Heart left ventricle (tissue), 16 donors: ENCODE results near the gene ZNF668. TPM values are rescaled to one million over a fixed set of nuclear protein-coding genes. Genes with fewer than 3 reads are reported as not detected.
"Not testable (repeated sequence)": the region's sequence is repeated elsewhere in the genome, so short reads cannot be mapped to it uniquely, and the experiment has no call there.

Source experiments
- ATAC-seq, 4 donors: fragments of 200-7000 bp; cut with Tn5 transposase; one replicate each; pipeline ENCODE4 v1.9.1; 2020 to 2022; ENCODE audit warnings: moderate library complexity in 4 of 4, mild to moderate bottlenecking in 3 of 4, moderate number of reproducible peaks in 1 of 4
- DNase-seq, 5 donors: peaks; one replicate each; pipeline ENCODE4 v3.0.0-alpha.2; 2020
- H3K27ac ChIP-seq, 12 donors: fragments of 200-600 bp; sonication (generic) in 4 of 12; one replicate each; pipeline versions ENCODE4 v1.5.0 to v1.8.0; 2016 to 2022; ENCODE audit warnings: mild to moderate bottlenecking in 2 of 12
- H3K27me3 ChIP-seq, 9 donors: fragments of 200-600 bp; sonication (generic) in 2 of 9; one replicate each; pipeline versions ENCODE4 v1.5.1 to v1.8.0; 2016 to 2022; ENCODE audit warnings: mild to moderate bottlenecking in 3 of 9
- H3K36me3 ChIP-seq, 9 donors: fragments of 200-600 bp; sonication (generic) in 2 of 9; one replicate each; pipeline versions ENCODE4 v1.5.0 to v1.8.0; 2018 to 2022; ENCODE audit warnings: mild to moderate bottlenecking in 2 of 9
- H3K4me1 ChIP-seq, 12 donors: fragments of 200-600 bp; sonication (generic) in 4 of 12; one replicate each; pipeline versions ENCODE4 v1.5.0 to v1.8.0; 2016 to 2022; ENCODE audit warnings: mild to moderate bottlenecking in 3 of 12
- H3K4me3 ChIP-seq, 12 donors: fragments of 200-600 bp; sonication (generic) in 4 of 12; one replicate each; pipeline versions ENCODE4 v1.5.0 to v1.8.0; 2017 to 2022; ENCODE audit warnings: mild to moderate bottlenecking in 9 of 12, moderate library complexity in 4 of 12
- H3K9me3 ChIP-seq, 12 donors: fragments of 200-600 bp; sonication (generic) in 4 of 12; one replicate each; pipeline versions ENCODE4 v1.5.0 to v1.8.0; 2016 to 2022; ENCODE audit warnings: mild to moderate bottlenecking in 1 of 12
- CTCF ChIP-seq, 12 donors: fragments of 200-600 bp; sonication (generic) in 4 of 12; IDR thresholded peaks; one replicate each; pipeline versions ENCODE4 v1.5.0 to v1.8.0; 2018 to 2022; ENCODE audit warnings: antibody characterized with exemption in 12 of 12, mild to moderate bottlenecking in 5 of 12
- POLR2A ChIP-seq, 2 donors: fragments of 450-650 bp; IDR thresholded peaks; one replicate each; pipeline ENCODE4 v1.6.1; 2017; ENCODE audit warnings: antibody characterized with exemption in 2 of 2, mild to moderate bottlenecking in 2 of 2, moderate library complexity in 2 of 2
- WGBS, 4 donors: extraction: QIAGEN DNeasy Blood & Tissue Kit in 2 of 4; methylation state at CpG; one replicate each; pipeline versions ENCODE4 v1.1.5 to v1.1.7; 2013 to 2018; 5-methylcytosine and 5-hydroxymethylcytosine counted together
- intact Hi-C, 10 donors: fragments of 100-400 bp; cut with DNase I; formaldehyde crosslinking; loops; one replicate each; pipeline versions ENCODE4 v1.11.1 to v1.14.2; 2022
- polyA plus RNA-seq, 2 donors: library from polyadenylated mRNA; stranded (reverse); fragments of 200-250 nt; gene quantifications; one replicate each; pipeline ENCODE4 v1.2.3, GENCODE V29; 2013
- total RNA-seq, 9 donors: library from RNA; depleted of rRNA in 2 of 9; stranded (reverse); fragments of >200 nt in 2 of 9; fragmentation: NEBNext Ultra II Directional in 3 of 9; extraction: Animal tissue kit (Norgen Biotek cat#: 25700) in 3 of 9; gene quantifications; one replicate each; pipeline versions ENCODE4 v1.1.0 to v1.2.4, GENCODE V29; 2016 to 2023
- donor health status: ischemic (EF 13 %, LVEDD 7.1; RV severe dilation, severe dysfunction).
- donor health status: healthy with polysubstance abuse.
- donor health status: DM: no; HTN: yes; CAD: no.
- donor health status: DM: no; HTN: no; CAD: no.
- donor health status: ischemic (EF 25% LVEDD 6.9; RV normal size, moderate dysfunction).
- donor health status: ischemic (EF 25% LVEDD 5.7; RV mildly dilated, moderate dysfunction).
- donor health status: healthy.
- donor health status: DM: yes; HTN: yes; CAD: no.
- donor health status: ischemic (EF 35%, LVEDD 5.7; RV mildly dilated, moderate dysfunction).
- donor health status: nonischemic (EF 11% LVEDD 7.7; RV severe dilation, severe dysfunction).
- donor health status: DM: yes; HTN: yes; CAD: no.
- donor health status: PGD.
- donor health status: ischemic (EF 29% LVEDD 5.4; RV normal size, mild dysfunction).
- donor health status: nonischemic (EF 23%, LVEDD 6.1; RV moderate dilation, normal function).

The ZNF668 gene
- total and polyA plus RNA-seq, 11 donors = 3.5 to 11.4 (median 6.6) TPM

- 85 to 91% (median 90%) methylated on average over 4 of the region's 4 CpGs for WGBS, 4 donors
- no peaks in the 10 kb centered on the region for H3K36me3 ChIP-seq
- DNase-seq (no peak), ATAC-seq (no peak)
- H3K27me3 ChIP-seq = no peaks in the 10 kb centered on the region
- no peaks in the 10 kb centered on the region for H3K9me3 ChIP-seq
- intact Hi-C loops = no loop called here
- peak overlapping the region in 4 of 12 donors; percentile 42 to 55 (median 52) for H3K27ac ChIP-seq
- H3K4me1 ChIP-seq = peaks cover 0 to 36% (median 0%) of the 10 kb centered on the region in 12 donors
- no peak for TF ChIP-seq CTCF (IDR thresholded peaks at IDR 0.05)
- no peak for TF ChIP-seq POLR2A (IDR thresholded peaks at IDR 0.05)
- H3K4me3 ChIP-seq = no peak overlapping the region
Measured at GRCh38 chr16:31023252-31023602, 50.8 kb downstream of the ZNF668 start.

- TF ChIP-seq POLR2A (IDR thresholded peaks at IDR 0.05) = no peak
- no peak for TF ChIP-seq CTCF (IDR thresholded peaks at IDR 0.05)
- ATAC-seq (peak in 1 of 4 donors; percentile 57), DNase-seq (no peak)
- Histone ChIP-seq H3K9me3 (no peaks in the 10 kb centered on the region), H3K27me3 (no peaks in the 10 kb centered on the region), H3K4me3 (no peak overlapping the region), H3K36me3 (no peaks in the 10 kb centered on the region), H3K27ac (peak overlapping the region in 4 of 12 donors; percentile 42 to 55 (median 52)), H3K4me1 (peaks cover 0 to 36% (median 0%) of the 10 kb centered on the region in 12 donors)
- 66 to 69% (median 67%) methylated on average over 12 of the region's 12 CpGs for WGBS, 4 donors
- intact Hi-C loops = no loop called here
Measured at GRCh38 chr16:31022544-31023251, 51.3 kb downstream of the ZNF668 start.

GRCh38 chr16:31020536-31020935 lies 53.5 kb downstream of the ZNF668 start:
- TF ChIP-seq CTCF (IDR thresholded peaks at IDR 0.05) = no peak
- TF ChIP-seq POLR2A (IDR thresholded peaks at IDR 0.05) = no peak
- peaks cover 0 to 24% (median 0%) of the 10 kb centered on the region in 12 donors for H3K4me1 ChIP-seq
- no peaks in the 10 kb centered on the region for H3K36me3 ChIP-seq
- H3K27ac ChIP-seq = no peak overlapping the region
- no peak for DNase-seq
- intact Hi-C loops = no loop called here
- H3K9me3 ChIP-seq = no peaks in the 10 kb centered on the region
- no peaks in the 10 kb centered on the region for H3K27me3 ChIP-seq
- WGBS, 4 donors = 92 to 97% (median 93%) methylated on average over 3 of the region's 3 CpGs
- no peak overlapping the region for H3K4me3 ChIP-seq
- no peak for ATAC-seq

GRCh38 chr16:31017756-31018155 lies 56.3 kb downstream of the ZNF668 start:
- DNase-seq, H3K36me3 ChIP-seq, H3K4me1 ChIP-seq, H3K27me3 ChIP-seq, ATAC-seq, H3K9me3 ChIP-seq, H3K27ac ChIP-seq, intact Hi-C loops, H3K4me3 ChIP-seq: not testable (repeated sequence)
- WGBS, 4 donors = 87 to 95% (median 92%) methylated on average over 10 of the region's 10 CpGs

GRCh38 chr16:31016018-31016417 lies 58.0 kb downstream of the ZNF668 start:
- WGBS, 4 donors = 62 to 77% (median 69%) methylated on average over 6 of the region's 6 CpGs
- no peak overlapping the region for H3K27ac ChIP-seq
- TF ChIP-seq CTCF (IDR thresholded peaks at IDR 0.05) (no peak), POLR2A (IDR thresholded peaks at IDR 0.05) (no peak)
- DNase-seq = peak in 1 of 5 donors; percentile 13
- H3K9me3 ChIP-seq = no peaks in the 10 kb centered on the region
- H3K4me1 ChIP-seq = no peaks in the 10 kb centered on the region
- H3K4me3 ChIP-seq = no peak overlapping the region
- peaks cover under 1 to 20% (median 13%) of the 10 kb centered on the region in 9 donors for H3K27me3 ChIP-seq
- intact Hi-C loops = no loop called here
- H3K36me3 ChIP-seq = no peaks in the 10 kb centered on the region
- ATAC-seq = no peak

GRCh38 chr16:31013292-31013691 lies 60.7 kb downstream of the ZNF668 start:
- H3K9me3 ChIP-seq, H3K36me3 ChIP-seq, intact Hi-C loops, ATAC-seq, H3K27ac ChIP-seq, H3K4me1 ChIP-seq, H3K4me3 ChIP-seq, DNase-seq: not testable (repeated sequence)
- peaks cover 11 to 43% (median 37%) of the 10 kb centered on the region in 9 donors for H3K27me3 ChIP-seq

- WGBS, 4 donors = 78 to 93% (median 84%) methylated on average over 7 of the region's 7 CpGs
- DNase-seq, H3K4me3 ChIP-seq, H3K4me1 ChIP-seq, H3K27ac ChIP-seq, ATAC-seq, H3K36me3 ChIP-seq, H3K9me3 ChIP-seq, intact Hi-C loops: not testable (repeated sequence)
- peaks cover 17 to 56% (median 40%) of the 10 kb centered on the region in 9 donors for H3K27me3 ChIP-seq
Measured at GRCh38 chr16:31011815-31012214, 62.2 kb downstream of the ZNF668 start.
